ENCODE data around the gene SVOP.

DNA sequence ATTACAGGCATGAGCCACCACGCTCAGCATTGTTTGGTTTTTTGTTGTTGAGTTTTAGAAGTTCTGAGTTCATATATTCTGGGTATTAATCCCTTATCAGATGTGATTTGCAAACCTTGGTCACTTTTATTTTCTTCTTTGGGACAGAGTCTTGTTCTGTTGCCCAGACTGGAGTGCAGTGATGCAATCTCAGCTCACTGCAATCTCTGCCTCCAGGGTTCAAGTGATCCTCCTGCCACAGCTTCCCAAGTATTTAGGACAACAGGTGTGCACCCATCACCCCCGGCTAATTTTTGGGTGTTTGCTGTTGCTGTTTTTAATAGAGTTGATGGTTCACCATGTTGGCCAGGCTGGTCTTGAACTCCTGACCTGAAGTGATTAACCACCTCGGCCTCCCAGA is 43.3 kb upstream of the SVOP start:
- TF ChIP-seq, protein P1, sequence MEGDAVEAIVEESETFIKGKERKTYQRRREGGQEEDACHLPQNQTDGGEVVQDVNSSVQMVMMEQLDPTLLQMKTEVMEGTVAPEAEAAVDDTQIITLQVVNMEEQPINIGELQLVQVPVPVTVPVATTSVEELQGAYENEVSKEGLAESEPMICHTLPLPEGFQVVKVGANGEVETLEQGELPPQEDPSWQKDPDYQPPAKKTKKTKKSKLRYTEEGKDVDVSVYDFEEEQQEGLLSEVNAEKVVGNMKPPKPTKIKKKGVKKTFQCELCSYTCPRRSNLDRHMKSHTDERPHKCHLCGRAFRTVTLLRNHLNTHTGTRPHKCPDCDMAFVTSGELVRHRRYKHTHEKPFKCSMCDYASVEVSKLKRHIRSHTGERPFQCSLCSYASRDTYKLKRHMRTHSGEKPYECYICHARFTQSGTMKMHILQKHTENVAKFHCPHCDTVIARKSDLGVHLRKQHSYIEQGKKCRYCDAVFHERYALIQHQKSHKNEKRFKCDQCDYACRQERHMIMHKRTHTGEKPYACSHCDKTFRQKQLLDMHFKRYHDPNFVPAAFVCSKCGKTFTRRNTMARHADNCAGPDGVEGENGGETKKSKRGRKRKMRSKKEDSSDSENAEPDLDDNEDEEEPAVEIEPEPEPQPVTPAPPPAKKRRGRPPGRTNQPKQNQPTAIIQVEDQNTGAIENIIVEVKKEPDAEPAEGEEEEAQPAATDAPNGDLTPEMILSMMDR (IDR thresholded peaks at IDR 0.05; ENCODE audit: low read depth, low read length, poor library complexity, severe bottlenecking), result no peak
- TF ChIP-seq EZH2phosphoT487 (IDR thresholded peaks at IDR 0.05; ENCODE audit: borderline replicate concordance, low read length), result no peak

Measured in DOHH2 (cell line).